ENCODE measurements around the gene MUC4. TPM values are rescaled to one million over a fixed set of nuclear protein-coding genes. Genes with fewer than 3 reads are reported as not detected.

MUC4 gene
- polyA plus RNA-seq, 1 donor: 4.4 TPM

DNA sequence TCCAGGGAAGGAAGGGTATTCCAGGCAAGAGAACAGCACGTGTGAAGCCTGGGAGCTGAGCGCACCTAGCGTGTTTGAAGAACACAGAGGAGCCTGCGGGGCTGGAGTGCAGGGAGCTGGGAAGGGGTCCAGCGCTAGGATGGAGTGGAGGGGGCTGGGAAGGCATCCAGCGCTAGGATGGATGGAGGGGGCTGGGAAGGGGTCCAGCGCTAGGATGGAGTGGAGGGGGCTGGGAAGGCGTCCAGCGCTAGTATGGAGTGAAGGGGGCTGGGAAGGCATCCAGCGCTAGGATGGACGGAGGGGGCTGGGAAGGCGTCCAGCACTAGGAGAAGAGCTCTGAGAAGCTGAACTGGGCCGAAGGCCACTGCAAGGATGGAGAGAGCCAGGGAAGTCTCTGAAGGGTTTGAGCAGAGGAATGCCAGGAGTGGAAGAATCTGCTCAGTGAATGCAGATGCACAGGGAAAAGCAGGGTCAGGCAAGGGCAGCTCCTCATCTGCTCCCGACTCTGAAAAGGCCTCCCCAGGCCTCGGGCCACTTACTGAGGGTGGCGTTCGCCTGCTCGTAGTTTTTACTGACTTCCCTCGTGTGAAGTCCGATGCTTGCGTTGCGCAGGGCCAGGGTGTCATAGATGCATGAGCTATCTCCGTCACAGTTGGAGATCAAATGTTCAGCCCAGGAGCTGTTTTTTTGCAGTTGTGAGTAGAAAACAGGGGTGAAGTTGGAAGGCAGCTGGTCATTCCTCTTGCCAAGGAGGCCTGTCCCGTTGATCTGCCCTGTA lies 51.2 kb downstream of the MUC4 start:
- no peak overlapping the region for H3K27ac ChIP-seq (ENCODE audit: low read length)
- H3K36me3 ChIP-seq (ENCODE audit: control insufficient read depth, insufficient read depth, low read length): no peaks in the 10 kb centered on the region
- peaks cover 40% of the 10 kb centered on the region for H3K27me3 ChIP-seq (ENCODE audit: control insufficient read depth, insufficient read depth, low read length)
- H3K4me1 ChIP-seq (ENCODE audit: control insufficient read depth, insufficient read depth, low read length): no peaks in the 10 kb centered on the region
- DNase-seq: peak in 1 of 2 donors; percentile 40
- H3K9me3 ChIP-seq (ENCODE audit: control insufficient read depth, low read depth, low read length): no peaks in the 10 kb centered on the region
- H3K4me3 ChIP-seq (ENCODE audit: low read length): no peak overlapping the region
- WGBS (ENCODE audit: insufficient coverage, low lambda C conversion rate): 50% methylated on average over 2 of the region's 24 CpGs

DNA sequence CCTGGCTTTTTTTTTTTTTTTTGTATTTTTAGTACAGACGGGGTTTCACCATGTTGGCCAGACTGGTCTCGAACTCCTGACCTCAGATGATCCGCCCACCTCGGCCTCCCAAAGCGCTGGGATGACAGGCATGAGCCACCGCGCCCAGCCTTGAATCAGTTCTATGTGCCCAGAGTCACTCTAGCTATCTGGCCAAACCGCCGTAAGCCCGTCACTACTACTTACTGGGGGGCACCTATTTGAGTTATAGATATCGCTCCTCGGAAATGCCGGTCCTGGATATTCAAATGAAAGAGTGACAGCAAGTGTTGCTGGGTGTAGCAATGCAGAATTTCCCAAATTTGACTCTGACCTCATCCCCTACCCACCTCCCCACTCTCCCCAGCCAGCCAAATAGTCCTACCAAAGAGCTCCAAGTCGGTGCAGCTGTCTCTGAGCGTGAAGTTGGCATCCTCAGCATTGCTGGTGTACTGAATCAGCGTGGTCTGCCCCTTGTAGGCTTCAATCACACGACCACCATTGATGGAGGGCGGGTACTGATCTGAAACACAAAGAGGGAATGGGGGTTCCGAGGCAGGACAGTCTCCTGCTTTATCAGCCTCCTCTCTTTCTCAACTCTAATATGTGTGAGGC lies 52.9 kb downstream of the MUC4 start:
- no peak overlapping the region for H3K27ac ChIP-seq (ENCODE audit: low read length)
- peaks cover 38% of the 10 kb centered on the region for H3K27me3 ChIP-seq (ENCODE audit: control insufficient read depth, insufficient read depth, low read length)
- H3K4me3 ChIP-seq (ENCODE audit: low read length): no peak overlapping the region
- DNase-seq: no peak
- WGBS (ENCODE audit: insufficient coverage, low lambda C conversion rate): no CpG with 5 or more reads among the region's 19 CpGs
- H3K4me1 ChIP-seq (ENCODE audit: control insufficient read depth, insufficient read depth, low read length): no peaks in the 10 kb centered on the region
- no peaks in the 10 kb centered on the region for H3K36me3 ChIP-seq (ENCODE audit: control insufficient read depth, insufficient read depth, low read length)
- H3K9me3 ChIP-seq (ENCODE audit: control insufficient read depth, low read depth, low read length): no peaks in the 10 kb centered on the region

DNA sequence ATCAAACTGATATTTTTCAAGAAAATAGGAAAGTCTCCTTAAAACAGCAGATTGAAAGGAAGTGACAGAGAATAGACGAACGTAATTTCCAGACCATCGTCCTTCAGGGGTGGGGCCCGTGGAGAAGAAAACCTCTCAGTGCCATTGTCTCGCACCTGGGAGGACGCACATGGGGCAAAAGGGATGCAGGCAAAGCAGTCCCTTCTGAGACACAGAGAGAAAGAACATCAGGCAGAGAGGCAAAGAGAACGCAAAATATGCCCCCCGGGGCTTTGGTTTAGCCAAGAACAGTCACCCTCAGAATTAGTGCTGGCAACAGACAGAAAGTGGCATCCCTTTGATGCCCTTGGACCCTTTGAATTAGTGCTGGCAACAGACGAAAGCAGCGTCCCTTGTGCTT lies 53.9 kb downstream of the MUC4 start:
- H3K27ac ChIP-seq (ENCODE audit: low read length): no peak overlapping the region
- H3K27me3 ChIP-seq (ENCODE audit: control insufficient read depth, insufficient read depth, low read length): peaks cover 28% of the 10 kb centered on the region
- H3K4me1 ChIP-seq (ENCODE audit: control insufficient read depth, insufficient read depth, low read length): no peaks in the 10 kb centered on the region
- no peaks in the 10 kb centered on the region for H3K9me3 ChIP-seq (ENCODE audit: control insufficient read depth, low read depth, low read length)
- DNase-seq: no peak
- H3K4me3 ChIP-seq (ENCODE audit: low read length): no peak overlapping the region
- WGBS (ENCODE audit: insufficient coverage, low lambda C conversion rate): 59% methylated on average over 4 of the region's 10 CpGs
- no peaks in the 10 kb centered on the region for H3K36me3 ChIP-seq (ENCODE audit: control insufficient read depth, insufficient read depth, low read length)

DNA sequence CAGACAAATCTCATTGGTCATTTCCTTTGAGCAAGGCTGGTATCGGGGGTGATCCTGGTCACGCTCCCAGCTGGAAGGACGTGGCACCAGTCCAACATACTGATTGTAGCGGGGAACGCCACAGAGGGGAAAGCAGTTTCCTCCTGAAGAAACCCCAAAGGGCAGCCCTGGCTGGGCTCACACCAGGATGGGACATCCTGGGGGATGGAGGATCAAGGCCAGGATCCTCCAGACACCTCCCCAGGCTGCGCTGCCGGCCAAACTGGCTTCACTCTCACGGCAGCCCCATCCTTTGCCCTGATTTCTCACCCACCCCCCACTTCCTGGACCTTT lies 54.3 kb downstream of the MUC4 start:
- no peak overlapping the region for H3K27ac ChIP-seq (ENCODE audit: low read length)
- H3K27me3 ChIP-seq (ENCODE audit: control insufficient read depth, insufficient read depth, low read length): peaks cover 27% of the 10 kb centered on the region
- no peaks in the 10 kb centered on the region for H3K9me3 ChIP-seq (ENCODE audit: control insufficient read depth, low read depth, low read length)
- WGBS (ENCODE audit: insufficient coverage, low lambda C conversion rate): no CpG with 5 or more reads among the region's 8 CpGs
- no peaks in the 10 kb centered on the region for H3K36me3 ChIP-seq (ENCODE audit: control insufficient read depth, insufficient read depth, low read length)
- no peak overlapping the region for H3K4me3 ChIP-seq (ENCODE audit: low read length)
- DNase-seq: no peak
- no peaks in the 10 kb centered on the region for H3K4me1 ChIP-seq (ENCODE audit: control insufficient read depth, insufficient read depth, low read length)

DNA sequence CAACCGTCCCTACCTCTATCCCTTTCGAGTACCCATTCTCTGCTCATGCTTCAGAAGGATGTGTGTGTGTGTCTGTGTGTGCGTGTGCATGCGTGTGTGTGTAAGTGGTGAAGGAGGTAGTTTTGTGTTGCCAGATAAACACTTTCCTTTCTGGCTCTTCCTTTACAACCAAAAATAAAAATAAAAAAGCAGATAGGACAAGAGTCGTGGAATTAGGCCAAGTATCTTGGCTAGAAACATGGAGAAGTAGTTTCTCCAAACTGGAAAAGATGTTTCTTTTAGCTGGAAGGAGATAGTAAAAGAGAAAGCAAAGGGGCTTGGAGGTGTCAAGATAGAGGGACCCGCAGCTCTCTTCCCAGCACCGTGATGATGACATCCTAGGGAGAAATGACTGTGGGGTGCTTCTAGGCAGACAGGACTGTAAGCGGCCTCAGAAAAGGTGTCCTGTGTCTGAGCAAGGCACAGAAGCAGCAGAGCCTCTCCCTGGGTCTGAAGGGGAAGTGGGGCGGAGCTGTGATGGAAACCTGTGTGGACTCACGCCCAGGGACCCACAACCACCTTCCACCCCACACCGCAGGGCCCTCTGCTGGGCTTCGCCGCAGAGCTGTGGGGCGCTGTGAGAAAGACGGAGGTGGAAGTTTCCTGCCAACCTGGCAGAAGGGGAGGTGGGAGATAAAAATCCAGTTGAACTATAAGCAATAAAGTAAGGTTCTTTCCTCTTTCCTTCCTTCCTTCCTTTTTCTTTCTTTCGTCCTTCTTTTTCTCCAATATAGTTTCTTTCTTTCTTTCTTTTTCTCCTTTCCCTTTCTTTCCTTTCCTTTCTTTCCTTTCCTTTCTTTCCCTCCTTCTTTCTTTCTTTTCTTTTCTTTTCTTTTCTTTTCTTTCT lies 55.7 kb downstream of the MUC4 start:
- Histone ChIP-seq H3K4me3 (ENCODE audit: low read length) (no peak overlapping the region), H3K9me3 (ENCODE audit: control insufficient read depth, low read depth, low read length) (no peaks in the 10 kb centered on the region), H3K27me3 (ENCODE audit: control insufficient read depth, insufficient read depth, low read length) (peaks cover 15% of the 10 kb centered on the region), H3K36me3 (ENCODE audit: control insufficient read depth, insufficient read depth, low read length) (no peaks in the 10 kb centered on the region), H3K4me1 (ENCODE audit: control insufficient read depth, insufficient read depth, low read length) (no peaks in the 10 kb centered on the region), H3K27ac (ENCODE audit: low read length) (no peak overlapping the region)
- 90% methylated on average over 2 of the region's 16 CpGs for WGBS (ENCODE audit: insufficient coverage, low lambda C conversion rate)
- DNase-seq: no peak

DNA sequence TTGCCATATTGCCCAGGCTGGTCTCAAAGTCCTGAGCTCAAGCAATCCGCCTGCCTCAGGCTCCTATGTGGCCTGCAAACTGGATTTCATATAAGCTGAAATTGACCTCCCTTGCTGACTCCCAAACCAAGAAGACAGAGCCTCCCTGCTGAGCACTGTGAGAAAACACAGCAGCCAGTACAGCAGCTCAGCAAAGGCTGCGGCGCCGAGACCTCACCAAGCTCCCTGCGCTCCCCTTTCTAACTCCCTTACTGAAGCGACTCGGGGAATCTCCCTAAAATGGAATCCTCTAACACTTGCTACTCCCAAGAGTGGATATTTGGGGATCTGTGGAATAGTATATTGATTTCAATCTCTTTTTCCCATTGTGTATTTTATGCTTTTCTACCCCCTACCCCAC lies 56.3 kb downstream of the MUC4 start:
- no CpG with 5 or more reads among the region's 7 CpGs for WGBS (ENCODE audit: insufficient coverage, low lambda C conversion rate)
- no peak for DNase-seq
- no peak overlapping the region for H3K27ac ChIP-seq (ENCODE audit: low read length)
- H3K27me3 ChIP-seq (ENCODE audit: control insufficient read depth, insufficient read depth, low read length): peaks cover 9% of the 10 kb centered on the region
- H3K4me1 ChIP-seq (ENCODE audit: control insufficient read depth, insufficient read depth, low read length): no peaks in the 10 kb centered on the region
- H3K9me3 ChIP-seq (ENCODE audit: control insufficient read depth, low read depth, low read length): no peaks in the 10 kb centered on the region
- H3K36me3 ChIP-seq (ENCODE audit: control insufficient read depth, insufficient read depth, low read length): no peaks in the 10 kb centered on the region
- no peak overlapping the region for H3K4me3 ChIP-seq (ENCODE audit: low read length)

DNA sequence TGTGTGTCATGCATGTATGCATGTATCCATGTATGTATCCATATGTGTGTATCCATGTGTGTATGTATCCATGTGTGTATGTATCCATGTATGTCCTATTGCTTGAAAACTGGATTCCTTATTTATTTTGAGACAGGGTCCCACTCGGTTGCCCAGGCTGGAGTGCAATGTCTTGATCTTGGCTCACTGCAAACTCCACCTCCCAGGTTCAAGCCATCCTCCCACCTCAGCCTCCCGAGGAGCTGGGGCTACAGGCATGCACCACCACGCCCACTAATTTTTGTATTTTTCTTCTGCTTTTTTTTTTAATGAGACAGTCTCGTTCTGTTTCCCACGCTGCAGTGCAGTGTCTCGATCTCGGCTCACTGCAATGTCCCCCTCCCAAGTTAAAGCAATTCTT lies 56.8 kb downstream of the MUC4 start:
- H3K4me3 ChIP-seq (ENCODE audit: low read length): no peak overlapping the region
- no peaks in the 10 kb centered on the region for H3K9me3 ChIP-seq (ENCODE audit: control insufficient read depth, low read depth, low read length)
- peaks cover 9% of the 10 kb centered on the region for H3K27me3 ChIP-seq (ENCODE audit: control insufficient read depth, insufficient read depth, low read length)
- no peak for DNase-seq
- H3K36me3 ChIP-seq (ENCODE audit: control insufficient read depth, insufficient read depth, low read length): no peaks in the 10 kb centered on the region
- no peak overlapping the region for H3K27ac ChIP-seq (ENCODE audit: low read length)
- H3K4me1 ChIP-seq (ENCODE audit: control insufficient read depth, insufficient read depth, low read length): no peaks in the 10 kb centered on the region
- 90% methylated on average over 2 of the region's 7 CpGs for WGBS (ENCODE audit: insufficient coverage, low lambda C conversion rate)

DNA sequence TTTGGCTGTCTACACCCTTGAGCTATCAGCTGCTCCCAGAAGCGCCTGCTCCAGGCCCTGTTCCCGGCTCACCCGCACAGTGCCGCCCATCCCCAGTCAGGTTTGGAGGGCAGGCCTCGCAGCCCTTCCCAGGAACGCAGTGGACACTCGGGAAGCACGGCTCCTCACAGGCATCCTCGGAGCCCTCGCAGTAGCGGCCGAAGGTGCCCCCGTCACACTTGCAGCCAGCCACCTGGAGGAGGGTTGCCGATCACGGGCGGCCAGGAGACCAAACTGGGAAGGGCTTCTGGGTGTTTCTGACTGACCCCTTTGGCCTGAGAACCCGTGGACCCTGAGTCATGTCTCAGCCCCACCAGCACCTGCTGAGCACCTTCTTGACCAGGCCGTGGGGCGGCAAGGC lies 57.6 kb downstream of the MUC4 start:
- no peak for DNase-seq
- H3K27me3 ChIP-seq (ENCODE audit: control insufficient read depth, insufficient read depth, low read length): peaks cover 9% of the 10 kb centered on the region
- H3K36me3 ChIP-seq (ENCODE audit: control insufficient read depth, insufficient read depth, low read length): no peaks in the 10 kb centered on the region
- no peaks in the 10 kb centered on the region for H3K4me1 ChIP-seq (ENCODE audit: control insufficient read depth, insufficient read depth, low read length)
- H3K27ac ChIP-seq (ENCODE audit: low read length): no peak overlapping the region
- no CpG with 5 or more reads among the region's 19 CpGs for WGBS (ENCODE audit: insufficient coverage, low lambda C conversion rate)
- H3K9me3 ChIP-seq (ENCODE audit: control insufficient read depth, low read depth, low read length): no peaks in the 10 kb centered on the region
- no peak overlapping the region for H3K4me3 ChIP-seq (ENCODE audit: low read length)

DNA sequence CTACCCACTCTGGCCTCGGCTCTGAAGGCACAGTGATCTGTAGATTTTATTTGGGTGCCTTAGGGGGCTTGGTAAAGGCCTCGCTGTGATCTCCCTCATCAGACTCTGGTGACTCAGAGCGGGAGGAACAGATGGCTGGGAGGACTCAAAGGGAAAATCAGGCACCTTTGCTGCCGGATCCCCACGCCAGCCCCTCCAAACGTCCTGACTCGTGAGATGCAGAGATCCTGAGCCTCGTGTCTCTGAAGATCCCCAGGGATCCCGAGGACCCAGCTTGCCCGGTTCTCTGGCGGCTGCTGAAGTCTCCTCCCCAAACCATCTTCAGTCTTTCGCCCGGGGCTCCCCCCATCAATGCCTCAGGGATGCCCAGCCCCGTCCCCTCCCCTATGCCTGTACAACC lies 58.1 kb downstream of the MUC4 start:
- no peak overlapping the region for H3K4me3 ChIP-seq (ENCODE audit: low read length)
- no peaks in the 10 kb centered on the region for H3K4me1 ChIP-seq (ENCODE audit: control insufficient read depth, insufficient read depth, low read length)
- no peaks in the 10 kb centered on the region for H3K9me3 ChIP-seq (ENCODE audit: control insufficient read depth, low read depth, low read length)
- no peak for DNase-seq
- H3K27ac ChIP-seq (ENCODE audit: low read length): no peak overlapping the region
- no CpG with 5 or more reads among the region's 14 CpGs for WGBS (ENCODE audit: insufficient coverage, low lambda C conversion rate)
- peaks cover 9% of the 10 kb centered on the region for H3K27me3 ChIP-seq (ENCODE audit: control insufficient read depth, insufficient read depth, low read length)
- no peaks in the 10 kb centered on the region for H3K36me3 ChIP-seq (ENCODE audit: control insufficient read depth, insufficient read depth, low read length)

DNA sequence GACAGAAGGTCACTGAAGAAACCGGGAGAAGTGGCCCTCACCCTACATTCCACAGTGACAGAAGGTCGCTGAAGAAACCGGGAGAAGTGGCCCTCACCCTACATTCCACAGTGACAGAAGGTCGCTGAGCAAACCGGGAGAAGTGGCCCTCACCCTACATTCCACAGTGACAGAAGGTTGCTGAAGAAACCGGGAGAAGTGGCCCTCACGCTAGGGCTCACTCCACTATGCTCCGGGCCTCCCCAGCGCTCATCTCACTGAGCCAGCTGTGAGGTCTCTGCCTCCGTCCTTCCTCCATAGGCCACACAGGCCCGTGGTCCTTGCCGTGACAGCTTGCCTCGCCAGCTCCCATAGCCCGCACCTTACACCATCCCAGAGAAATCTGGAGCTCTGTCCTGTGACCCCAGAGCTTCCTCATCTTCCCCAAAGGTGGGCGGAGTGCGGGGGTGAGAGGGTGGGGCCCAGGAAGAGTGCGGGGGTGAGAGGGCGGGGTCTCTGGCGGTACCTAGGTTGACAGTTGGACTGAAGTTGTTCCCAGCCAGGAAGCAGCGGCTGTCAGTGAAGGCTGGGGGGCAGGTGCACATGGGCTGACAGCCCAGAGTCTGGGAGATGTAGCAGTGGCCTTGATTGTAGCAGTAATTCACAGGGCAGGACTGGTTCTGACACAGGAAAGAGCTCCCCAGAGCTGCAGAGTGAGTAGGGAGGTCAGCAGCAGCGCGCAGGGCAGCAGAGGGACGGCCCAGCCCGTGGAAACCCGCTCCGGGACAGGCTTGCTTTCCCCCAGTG lies 59.0 kb downstream of the MUC4 start:
- H3K27me3 ChIP-seq (ENCODE audit: control insufficient read depth, insufficient read depth, low read length): peaks cover 4% of the 10 kb centered on the region
- no peaks in the 10 kb centered on the region for H3K9me3 ChIP-seq (ENCODE audit: control insufficient read depth, low read depth, low read length)
- DNase-seq: no peak
- H3K4me3 ChIP-seq (ENCODE audit: low read length): no peak overlapping the region
- H3K36me3 ChIP-seq (ENCODE audit: control insufficient read depth, insufficient read depth, low read length): no peaks in the 10 kb centered on the region
- peaks cover 3% of the 10 kb centered on the region for H3K4me1 ChIP-seq (ENCODE audit: control insufficient read depth, insufficient read depth, low read length)
- H3K27ac ChIP-seq (ENCODE audit: low read length): no peak overlapping the region
- no CpG with 5 or more reads among the region's 26 CpGs for WGBS (ENCODE audit: insufficient coverage, low lambda C conversion rate)

Data from large intestine (tissue), 3 donors.